ENCODE results near the gene RUFY3.

Gene RUFY3

DNA sequence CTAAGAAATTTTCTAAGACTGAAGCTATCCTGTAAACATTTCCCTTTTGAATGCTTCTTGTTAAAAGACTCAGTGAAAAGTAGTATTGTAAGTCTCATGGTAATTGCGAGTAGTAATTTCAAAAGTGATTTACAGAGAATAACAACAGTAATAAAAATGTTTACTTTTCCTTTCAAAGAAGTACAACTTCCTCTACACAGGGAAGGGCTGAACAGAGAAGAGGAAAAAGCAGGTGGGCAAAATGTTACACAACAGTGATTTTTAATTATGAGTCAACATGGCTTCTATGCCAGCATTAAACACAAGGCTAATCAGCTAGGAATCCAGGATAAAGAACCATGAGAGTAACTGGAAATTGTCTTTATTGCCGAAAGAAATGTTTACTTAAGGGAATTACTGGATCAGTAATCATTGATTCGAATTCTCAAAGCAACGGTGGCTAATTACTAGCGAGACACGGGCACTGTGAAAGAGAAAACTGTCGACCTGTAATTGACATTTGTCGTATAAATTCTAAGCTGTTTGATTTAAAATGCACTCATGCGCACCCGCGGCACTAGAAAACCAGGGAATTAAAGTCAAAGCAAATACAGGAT is 18.0 kb upstream of the RUFY3 start:
- no peak for TF ChIP-seq CTBP1 (IDR thresholded peaks at IDR 0.05; ENCODE audit: borderline replicate concordance)
- DNase-seq (ENCODE audit: extremely low spot score), result no peak
- CTCF ChIA-PET, result interaction anchor here (0.7 to 1.5 kb wide), 2 partner anchors 31 to 52 kb away, joined by 3 to 4 read pairs; no protein-coding TSS in a partner anchor

GRCh38 chr4:70704215-70704930 is 17.4 kb upstream of the RUFY3 start:
- ChIA-PET CTCF (interaction anchor here (0.7 to 1.5 kb wide), 2 partner anchors 30 to 53 kb away, joined by 3 to 4 read pairs; no protein-coding TSS in a partner anchor), POLR2A (interaction anchor here (0.6 to 3.4 kb wide), 15 partner anchors 8 to 293 kb away, joined by 3 to 19 read pairs (median 4); partner anchors contain the start of genes DCK, RUFY3 and UTP3)
- TF ChIP-seq L3MBTL2 (conservative IDR thresholded peaks at IDR 0.05), result peak; percentile 32; the same call in 1 of the 2 replicates
- no peak for TF ChIP-seq HDGF (IDR thresholded peaks at IDR 0.05; ENCODE audit: borderline replicate concordance)
- no peak for TF ChIP-seq FOXM1 (IDR thresholded peaks at IDR 0.05; ENCODE audit: borderline replicate concordance)
- no peak for TF ChIP-seq LEF1 (IDR thresholded peaks at IDR 0.05; ENCODE audit: borderline replicate concordance)
- TF ChIP-seq FOXK2 (IDR thresholded peaks at IDR 0.05), result no peak

More for the DNA sequence above, 18.0 kb upstream of the RUFY3 start:
- POLR2A ChIA-PET, result interaction anchor here (0.9 to 3.4 kb wide), 9 partner anchors 9 to 290 kb away, joined by 3 to 19 read pairs (median 4); partner anchors contain the start of genes DCK, RUFY3 and UTP3

GRCh38 chr4:70704931-70705182 is 16.9 kb upstream of the RUFY3 start:
- ChIA-PET CTCF (interaction anchor here (1.5 kb wide), 1 partner anchor 30 kb away, joined by 4 read pairs; no protein-coding TSS in a partner anchor), POLR2A (interaction anchor here (0.7 to 3.4 kb wide), 8 partner anchors 16 to 292 kb away, joined by 3 to 19 read pairs (median 4); partner anchors contain the start of genes RUFY3 and UTP3)
- TF ChIP-seq ZNF384 (IDR thresholded peaks at IDR 0.05) (no peak), FOXM1 (IDR thresholded peaks at IDR 0.05; ENCODE audit: borderline replicate concordance) (no peak)
- no peak for DNase-seq (ENCODE audit: extremely low spot score)

More at GRCh38 chr4:70704215-70704930, 17.4 kb upstream of the RUFY3 start:
- peak; percentile 75 for DNase-seq (ENCODE audit: extremely low spot score)

GRCh38 chr4:70705183-70706043 is 16.4 kb upstream of the RUFY3 start:
- CTCF ChIA-PET, result interaction anchor here (1.5 kb wide), 1 partner anchor 29 kb away, joined by 4 read pairs; no protein-coding TSS in a partner anchor
- TF ChIP-seq L3MBTL2 (conservative IDR thresholded peaks at IDR 0.05), result peak; percentile 95
- no peak for TF ChIP-seq TARDBP (IDR thresholded peaks at IDR 0.05)
- peak; percentile 60 for DNase-seq (ENCODE audit: extremely low spot score)
- POLR2A ChIA-PET, result interaction anchor here (0.7 to 3.4 kb wide), 13 partner anchors 16 to 292 kb away, joined by 3 to 19 read pairs (median 5); partner anchors contain the start of genes RUFY3 and UTP3

GRCh38 chr4:70706044-70706461 is 15.7 kb upstream of the RUFY3 start:
- DNase-seq (ENCODE audit: extremely low spot score), result no peak
- TF ChIP-seq FOXK2 (IDR thresholded peaks at IDR 0.05) (no peak), FOXA1 (IDR thresholded peaks at IDR 0.05) (no peak), TARDBP (IDR thresholded peaks at IDR 0.05) (no peak), FOXM1 (IDR thresholded peaks at IDR 0.05; ENCODE audit: borderline replicate concordance) (no peak), HDGF (IDR thresholded peaks at IDR 0.05; ENCODE audit: borderline replicate concordance) (no peak), ELF4 (IDR thresholded peaks at IDR 0.05) (no peak), SUZ12 (IDR thresholded peaks at IDR 0.05) (no peak), CTBP1 (IDR thresholded peaks at IDR 0.05; ENCODE audit: borderline replicate concordance) (no peak), ZNF384 (IDR thresholded peaks at IDR 0.05) (no peak)
- ChIA-PET POLR2A (interaction anchor here (1.0 to 3.4 kb wide), 6 partner anchors 17 to 291 kb away, joined by 3 to 19 read pairs (median 5); partner anchors contain the start of genes RUFY3 and UTP3), CTCF (interaction anchor here (0.5 to 1.0 kb wide), 3 partner anchors 23 to 103 kb away, joined by 3 to 4 read pairs (median 3); no protein-coding TSS in a partner anchor)

- ChIA-PET CTCF (interaction anchor here (0.5 to 1.0 kb wide), 3 partner anchors 23 to 102 kb away, joined by 3 to 4 read pairs (median 3); no protein-coding TSS in a partner anchor), POLR2A (interaction anchor here (1.0 to 3.4 kb wide), 5 partner anchors 16 to 114 kb away, joined by 3 to 19 read pairs (median 5); partner anchors contain the start of genes RUFY3 and UTP3)
- no peak for TF ChIP-seq FOXM1 (IDR thresholded peaks at IDR 0.05; ENCODE audit: borderline replicate concordance)
- no peak for TF ChIP-seq SUZ12 (IDR thresholded peaks at IDR 0.05)
- no peak for TF ChIP-seq HDGF (IDR thresholded peaks at IDR 0.05; ENCODE audit: borderline replicate concordance)
- no peak for TF ChIP-seq L3MBTL2 (conservative IDR thresholded peaks at IDR 0.05)
- TF ChIP-seq TARDBP (IDR thresholded peaks at IDR 0.05), result no peak
- no peak for TF ChIP-seq BHLHE40 (IDR thresholded peaks at IDR 0.05; ENCODE audit: borderline replicate concordance)
- no peak for TF ChIP-seq PKNOX1 (IDR thresholded peaks at IDR 0.05)
- TF ChIP-seq ARNT (IDR thresholded peaks at IDR 0.05), result no peak
- TF ChIP-seq NFRKB (IDR thresholded peaks at IDR 0.05), result no peak
- no peak for TF ChIP-seq FOXK2 (IDR thresholded peaks at IDR 0.05)
- TF ChIP-seq CTBP1 (IDR thresholded peaks at IDR 0.05; ENCODE audit: borderline replicate concordance), result no peak
- no peak for TF ChIP-seq ZNF384 (IDR thresholded peaks at IDR 0.05)
- TF ChIP-seq SP1 (IDR thresholded peaks at IDR 0.05), result no peak
- no peak for DNase-seq (ENCODE audit: extremely low spot score)
Observed at GRCh38 chr4:70706516-70706915, 15.2 kb upstream of the RUFY3 start.

DNA sequence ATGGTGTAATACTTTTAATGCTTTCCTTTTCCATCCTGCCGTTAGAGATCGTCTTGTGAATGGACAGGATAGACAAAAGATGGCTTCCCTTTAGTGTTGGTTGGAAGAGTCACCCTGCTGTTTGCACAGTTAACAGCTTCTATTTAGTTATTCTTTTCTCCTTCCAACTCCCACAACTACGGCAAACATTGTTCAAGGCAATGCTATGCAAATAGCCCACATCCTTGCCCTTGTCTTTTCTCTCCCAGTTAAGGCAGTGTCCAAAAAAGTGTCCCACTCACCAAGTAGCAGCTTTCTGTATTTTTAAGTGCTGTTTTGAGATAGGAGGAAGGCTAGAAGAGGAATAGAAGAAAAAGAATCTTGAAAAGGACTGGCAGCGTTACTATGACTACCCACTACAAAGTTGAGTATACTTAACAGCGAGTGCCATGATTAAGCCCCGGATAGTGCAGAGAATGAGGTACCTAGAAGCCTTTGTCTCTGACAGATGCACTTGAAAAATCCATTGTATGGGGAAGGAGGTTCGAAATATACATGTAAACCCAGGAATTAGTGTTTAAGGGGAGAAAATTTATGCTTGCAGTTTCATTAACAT is 12.1 kb upstream of the RUFY3 start:
- TF ChIP-seq L3MBTL2 (conservative IDR thresholded peaks at IDR 0.05) (no peak), FOXK2 (IDR thresholded peaks at IDR 0.05) (no peak), ARNT (IDR thresholded peaks at IDR 0.05) (no peak), ZNF384 (IDR thresholded peaks at IDR 0.05) (no peak), FOXA1 (IDR thresholded peaks at IDR 0.05) (no peak), SUZ12 (IDR thresholded peaks at IDR 0.05) (no peak), FOXM1 (IDR thresholded peaks at IDR 0.05; ENCODE audit: borderline replicate concordance) (no peak), NFRKB (IDR thresholded peaks at IDR 0.05) (no peak), BHLHE40 (IDR thresholded peaks at IDR 0.05; ENCODE audit: borderline replicate concordance) (no peak), CTBP1 (IDR thresholded peaks at IDR 0.05; ENCODE audit: borderline replicate concordance) (no peak), SP1 (IDR thresholded peaks at IDR 0.05) (no peak), HDGF (IDR thresholded peaks at IDR 0.05; ENCODE audit: borderline replicate concordance) (no peak), TARDBP (IDR thresholded peaks at IDR 0.05) (no peak), ELF4 (IDR thresholded peaks at IDR 0.05) (no peak), LEF1 (IDR thresholded peaks at IDR 0.05; ENCODE audit: borderline replicate concordance) (no peak), PKNOX1 (IDR thresholded peaks at IDR 0.05) (no peak)
- no peak for DNase-seq (ENCODE audit: extremely low spot score)
- ChIA-PET CTCF (no interaction called here), POLR2A (no interaction called here)

Measured in HEK293T (cell line).